Measurements from ENCODE around the gene SMG1.

SMG1 gene

DNA sequence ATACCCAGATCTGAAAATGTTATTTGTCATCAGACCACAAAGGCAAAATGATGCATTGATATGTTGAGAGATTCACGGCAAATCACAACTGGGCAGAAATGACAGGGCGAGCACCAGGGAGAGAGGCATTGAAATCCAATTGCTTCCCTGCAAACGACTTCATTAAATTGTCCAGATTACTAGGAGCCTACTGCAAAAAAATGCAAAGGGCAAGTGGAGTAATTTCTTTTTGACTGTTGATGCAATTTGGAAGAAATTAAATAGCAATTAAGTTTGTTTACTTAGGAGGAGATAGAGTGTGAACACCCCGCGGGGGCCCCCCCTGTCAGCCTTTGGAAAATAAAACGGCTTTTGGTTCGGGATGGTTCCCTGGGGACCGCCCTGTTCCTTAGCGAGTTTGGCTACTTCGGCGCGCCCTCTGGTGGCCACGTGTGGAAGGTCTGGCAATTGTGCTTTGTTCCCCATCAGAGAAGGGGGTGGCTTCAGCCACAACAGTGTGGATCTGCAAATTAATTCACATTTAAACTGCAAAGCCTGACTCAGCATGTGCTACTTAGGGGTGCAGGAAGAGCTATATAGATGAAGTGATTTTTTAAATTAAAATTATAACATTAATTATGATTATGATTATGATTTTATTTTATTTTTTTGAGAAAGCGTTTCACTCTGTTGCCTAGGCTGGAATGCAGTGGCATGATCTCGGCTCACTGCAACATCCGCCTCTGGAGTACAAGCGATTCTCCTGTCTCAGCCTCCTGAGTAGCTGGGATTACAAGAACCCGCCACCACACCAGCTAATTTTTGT, 43.0 kb upstream of the SMG1 start (continued):
- TF ChIP-seq PATZ1 (tag by site-specific recombination; IDR thresholded peaks at IDR 0.05) (peak; percentile 64), HOXD13 (CRISPR knock-in tag; IDR thresholded peaks at IDR 0.05; ENCODE audit: borderline replicate concordance) (no peak), ZNF837 (tag by site-specific recombination; IDR thresholded peaks at IDR 0.05) (no peak), ZNF549 (tag by site-specific recombination; IDR thresholded peaks at IDR 0.05) (no peak), ZEB2 (tag by site-specific recombination; IDR thresholded peaks at IDR 0.05) (peak; percentile 74; the same call in 1 of the 2 replicates), ZNF335 (tag by site-specific recombination; conservative IDR thresholded peaks at IDR 0.05) (0 out of 2 replicates have a peak, but pooled peaks have one; percentile 23), MYNN (tag by site-specific recombination; IDR thresholded peaks at IDR 0.05; ENCODE audit: borderline replicate concordance) (no peak), ZNF391 (tag by site-specific recombination; IDR thresholded peaks at IDR 0.05; ENCODE audit: borderline replicate concordance, low read depth) (peak; percentile 38; the same call in 1 of the 2 replicates), ZNF629 (tag by site-specific recombination; IDR thresholded peaks at IDR 0.05) (peak; percentile 51; the same call in 1 of the 2 replicates), ZNF362 (tag by site-specific recombination; IDR thresholded peaks at IDR 0.05) (0 out of 2 replicates have a peak, but pooled peaks have one; percentile 47), ZSCAN18 (tag by site-specific recombination; IDR thresholded peaks at IDR 0.05) (no peak), ZNF148 (tag by site-specific recombination; IDR thresholded peaks at IDR 0.05; ENCODE audit: borderline replicate concordance) (no peak), ZNF645 (tag by site-specific recombination; IDR thresholded peaks at IDR 0.05) (no peak), SP2 (tag by site-specific recombination; IDR thresholded peaks at IDR 0.05) (no peak), ZNF704 (tag by site-specific recombination; IDR thresholded peaks at IDR 0.05) (no peak), ZNF777 (tag by site-specific recombination; IDR thresholded peaks at IDR 0.05; ENCODE audit: borderline replicate concordance) (no peak), ZNF555 (tag by site-specific recombination; conservative IDR thresholded peaks at IDR 0.05) (no peak), PRDM6 (tag by site-specific recombination; IDR thresholded peaks at IDR 0.05) (peak; percentile 86), ZNF830 (tag by site-specific recombination; IDR thresholded peaks at IDR 0.05; ENCODE audit: low read depth) (no peak), ZNF76 (tag by site-specific recombination; IDR thresholded peaks at IDR 0.05; ENCODE audit: borderline replicate concordance, low read depth) (no peak)
- TF ChIP-seq, protein P1, sequence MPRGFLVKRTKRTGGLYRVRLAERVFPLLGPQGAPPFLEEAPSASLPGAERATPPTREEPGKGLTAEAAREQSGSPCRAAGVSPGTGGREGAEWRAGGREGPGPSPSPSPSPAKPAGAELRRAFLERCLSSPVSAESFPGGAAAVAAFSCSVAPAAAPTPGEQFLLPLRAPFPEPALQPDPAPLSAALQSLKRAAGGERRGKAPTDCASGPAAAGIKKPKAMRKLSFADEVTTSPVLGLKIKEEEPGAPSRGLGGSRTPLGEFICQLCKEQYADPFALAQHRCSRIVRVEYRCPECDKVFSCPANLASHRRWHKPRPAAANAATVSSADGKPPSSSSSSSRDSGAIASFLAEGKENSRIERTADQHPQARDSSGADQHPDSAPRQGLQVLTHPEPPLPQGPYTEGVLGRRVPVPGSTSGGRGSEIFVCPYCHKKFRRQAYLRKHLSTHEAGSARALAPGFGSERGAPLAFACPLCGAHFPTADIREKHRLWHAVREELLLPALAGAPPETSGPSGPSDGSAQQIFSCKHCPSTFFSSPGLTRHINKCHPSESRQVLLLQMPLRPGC (tag by site-specific recombination; IDR thresholded peaks at IDR 0.05): no peak
- TF ChIP-seq, protein P2, sequence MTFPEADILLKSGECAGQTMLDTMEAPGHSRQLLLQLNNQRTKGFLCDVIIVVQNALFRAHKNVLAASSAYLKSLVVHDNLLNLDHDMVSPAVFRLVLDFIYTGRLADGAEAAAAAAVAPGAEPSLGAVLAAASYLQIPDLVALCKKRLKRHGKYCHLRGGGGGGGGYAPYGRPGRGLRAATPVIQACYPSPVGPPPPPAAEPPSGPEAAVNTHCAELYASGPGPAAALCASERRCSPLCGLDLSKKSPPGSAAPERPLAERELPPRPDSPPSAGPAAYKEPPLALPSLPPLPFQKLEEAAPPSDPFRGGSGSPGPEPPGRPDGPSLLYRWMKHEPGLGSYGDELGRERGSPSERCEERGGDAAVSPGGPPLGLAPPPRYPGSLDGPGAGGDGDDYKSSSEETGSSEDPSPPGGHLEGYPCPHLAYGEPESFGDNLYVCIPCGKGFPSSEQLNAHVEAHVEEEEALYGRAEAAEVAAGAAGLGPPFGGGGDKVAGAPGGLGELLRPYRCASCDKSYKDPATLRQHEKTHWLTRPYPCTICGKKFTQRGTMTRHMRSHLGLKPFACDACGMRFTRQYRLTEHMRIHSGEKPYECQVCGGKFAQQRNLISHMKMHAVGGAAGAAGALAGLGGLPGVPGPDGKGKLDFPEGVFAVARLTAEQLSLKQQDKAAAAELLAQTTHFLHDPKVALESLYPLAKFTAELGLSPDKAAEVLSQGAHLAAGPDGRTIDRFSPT (tag by site-specific recombination; IDR thresholded peaks at IDR 0.05): no peak

All from HEK293 (cell line).